H1 (cell line): Measurements from ENCODE around the gene CAMP. TPM values are rescaled to one million over a fixed set of nuclear protein-coding genes. Genes with fewer than 3 reads are reported as not detected.

Source experiments
- CTCF ChIP-seq, 3 experiments: IDR thresholded peaks; 1 replicate in 2 of 3; 2 replicates in 1 of 3; pipeline versions ENCODE4 v1.5.1 to v1.6.1; 2011; ENCODE audit warnings: low read length in 3 of 3, mild to moderate bottlenecking in 3 of 3, inconsistent platforms in 2 of 3, low read depth in 1 of 3, moderate library complexity in 1 of 3; ENCODE audit not compliant: insufficient read depth in 1 of 3; ENCODE audit errors: control extremely low read depth in 1 of 3
- polyA plus RNA-seq, 7 experiments: library from polyadenylated mRNA; depleted of rRNA in 3 of 7; stranded (reverse) in 5 of 7; unstranded in 2 of 7; fragments of >200 nt in 5 of 7; fragments of 200-250 nt in 2 of 7; gene quantifications; 1 replicate in 5 of 7; 2 replicates in 1 of 7; 4 replicates in 1 of 7; pipeline versions ENCODE4 v1.2.1 to v1.2.3, GENCODE V29; 2011 to 2013; ENCODE audit warnings: missing spikeins in 2 of 7, mixed read lengths in 2 of 7
- total RNA-seq: library from RNA; stranded (reverse); fragmentation: NEBNext Ultra II Directional; extraction: Animal tissue kit (Norgen Biotek cat#: 25700); gene quantifications from 2 replicates; pipeline ENCODE4 v1.2.1, GENCODE V29; 2021

CAMP gene
- total and polyA plus RNA-seq, 2 of the 8 experiments (the other 6 are each of a cell fraction or from before 2014, with no cell fraction given): not detected

DNA sequence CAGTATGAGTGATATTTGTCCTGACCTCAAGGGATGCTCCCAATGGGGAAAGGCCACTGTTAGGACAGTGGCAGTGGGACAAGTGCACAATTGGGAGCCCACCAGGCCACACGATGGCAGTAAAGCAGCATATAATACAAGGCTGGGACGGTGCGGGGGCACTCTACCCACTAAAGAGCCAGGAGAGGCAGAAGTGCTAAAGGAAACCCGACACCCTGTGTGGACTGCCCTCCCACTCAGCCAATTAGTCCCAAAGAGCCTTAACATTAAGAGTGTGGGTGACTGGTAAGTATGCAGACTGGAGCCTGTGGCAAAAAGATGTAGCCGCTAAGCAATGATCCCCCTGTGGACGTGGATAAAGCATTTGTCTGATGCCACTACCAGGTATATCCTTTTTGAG is 9.4 kb downstream of the CAMP start (continued):
- TF ChIP-seq CTCF (IDR thresholded peaks at IDR 0.05; ENCODE audit: control extremely low read depth in 1 of 3, insufficient read depth in 1 of 3, low read depth in 1 of 3, low read length in 3 of 3): peak; percentile 54 to 63 (median 63)
- TF ChIP-seq, all 59 proteins: peak for 3
